Stomach (tissue), 4 donors: ENCODE measurements around the gene CD19.
"Not testable (repeated sequence)": the region's sequence is repeated elsewhere in the genome, so short reads cannot be mapped to it uniquely, and the experiment has no call there.

ENCODE experiments used
- CTCF ChIP-seq, 7 experiments: fragments of 450-650 bp in 4 of 7; fragments of 200-600 bp in 3 of 7; sonication (generic) in 3 of 7; IDR thresholded peaks; one replicate each; pipeline ENCODE4 v1.5.1; 2016 to 2019; ENCODE audit warnings: antibody characterized with exemption in 7 of 7, control low read depth in 2 of 7, mild to moderate bottlenecking in 1 of 7
- POLR2A ChIP-seq, 4 donors: fragments of 450-650 bp; IDR thresholded peaks; one replicate each; pipeline ENCODE4 v1.6.1; 2016; ENCODE audit warnings: antibody characterized with exemption in 4 of 4, control low read depth in 2 of 4, mild to moderate bottlenecking in 1 of 4, moderate library complexity in 1 of 4

- TF ChIP-seq CTCF, POLR2A (IDR thresholded peaks at IDR 0.05): not testable (repeated sequence)
These were observed 37.9 kb downstream of the CD19 start for GRCh38 chr16:28969696-28970095.
